ENCODE data around the gene FCHO2.

DNA sequence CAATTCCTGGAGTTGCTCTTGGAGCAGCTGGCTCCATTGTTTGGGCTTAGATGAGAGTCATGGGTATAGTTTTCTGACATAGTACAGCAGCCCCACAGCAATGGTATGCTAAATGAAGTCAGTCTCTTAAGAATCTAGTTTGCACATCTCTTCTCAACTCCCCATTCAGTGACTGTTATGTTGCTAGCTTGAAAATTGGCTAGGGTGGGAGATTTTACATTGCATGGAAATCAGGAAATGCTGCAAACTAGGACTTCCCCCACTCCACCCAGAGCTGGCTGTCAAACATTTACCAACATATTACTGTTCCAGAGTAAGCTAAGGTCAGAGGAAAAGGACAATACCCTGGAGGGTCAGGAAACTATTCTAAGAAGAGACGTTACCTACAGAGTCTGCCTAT is 17.6 kb upstream of the FCHO2 start:
- TF ChIP-seq, protein P1, sequence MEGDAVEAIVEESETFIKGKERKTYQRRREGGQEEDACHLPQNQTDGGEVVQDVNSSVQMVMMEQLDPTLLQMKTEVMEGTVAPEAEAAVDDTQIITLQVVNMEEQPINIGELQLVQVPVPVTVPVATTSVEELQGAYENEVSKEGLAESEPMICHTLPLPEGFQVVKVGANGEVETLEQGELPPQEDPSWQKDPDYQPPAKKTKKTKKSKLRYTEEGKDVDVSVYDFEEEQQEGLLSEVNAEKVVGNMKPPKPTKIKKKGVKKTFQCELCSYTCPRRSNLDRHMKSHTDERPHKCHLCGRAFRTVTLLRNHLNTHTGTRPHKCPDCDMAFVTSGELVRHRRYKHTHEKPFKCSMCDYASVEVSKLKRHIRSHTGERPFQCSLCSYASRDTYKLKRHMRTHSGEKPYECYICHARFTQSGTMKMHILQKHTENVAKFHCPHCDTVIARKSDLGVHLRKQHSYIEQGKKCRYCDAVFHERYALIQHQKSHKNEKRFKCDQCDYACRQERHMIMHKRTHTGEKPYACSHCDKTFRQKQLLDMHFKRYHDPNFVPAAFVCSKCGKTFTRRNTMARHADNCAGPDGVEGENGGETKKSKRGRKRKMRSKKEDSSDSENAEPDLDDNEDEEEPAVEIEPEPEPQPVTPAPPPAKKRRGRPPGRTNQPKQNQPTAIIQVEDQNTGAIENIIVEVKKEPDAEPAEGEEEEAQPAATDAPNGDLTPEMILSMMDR (IDR thresholded peaks at IDR 0.05): no peak
- no peak for TF ChIP-seq POLR2AphosphoS5 (IDR thresholded peaks at IDR 0.05; ENCODE audit: low read depth, low read length)
- TF ChIP-seq TCF7L2 (IDR thresholded peaks at IDR 0.05; ENCODE audit: low read depth, low read length): no peak
- TF ChIP-seq, protein P2, sequence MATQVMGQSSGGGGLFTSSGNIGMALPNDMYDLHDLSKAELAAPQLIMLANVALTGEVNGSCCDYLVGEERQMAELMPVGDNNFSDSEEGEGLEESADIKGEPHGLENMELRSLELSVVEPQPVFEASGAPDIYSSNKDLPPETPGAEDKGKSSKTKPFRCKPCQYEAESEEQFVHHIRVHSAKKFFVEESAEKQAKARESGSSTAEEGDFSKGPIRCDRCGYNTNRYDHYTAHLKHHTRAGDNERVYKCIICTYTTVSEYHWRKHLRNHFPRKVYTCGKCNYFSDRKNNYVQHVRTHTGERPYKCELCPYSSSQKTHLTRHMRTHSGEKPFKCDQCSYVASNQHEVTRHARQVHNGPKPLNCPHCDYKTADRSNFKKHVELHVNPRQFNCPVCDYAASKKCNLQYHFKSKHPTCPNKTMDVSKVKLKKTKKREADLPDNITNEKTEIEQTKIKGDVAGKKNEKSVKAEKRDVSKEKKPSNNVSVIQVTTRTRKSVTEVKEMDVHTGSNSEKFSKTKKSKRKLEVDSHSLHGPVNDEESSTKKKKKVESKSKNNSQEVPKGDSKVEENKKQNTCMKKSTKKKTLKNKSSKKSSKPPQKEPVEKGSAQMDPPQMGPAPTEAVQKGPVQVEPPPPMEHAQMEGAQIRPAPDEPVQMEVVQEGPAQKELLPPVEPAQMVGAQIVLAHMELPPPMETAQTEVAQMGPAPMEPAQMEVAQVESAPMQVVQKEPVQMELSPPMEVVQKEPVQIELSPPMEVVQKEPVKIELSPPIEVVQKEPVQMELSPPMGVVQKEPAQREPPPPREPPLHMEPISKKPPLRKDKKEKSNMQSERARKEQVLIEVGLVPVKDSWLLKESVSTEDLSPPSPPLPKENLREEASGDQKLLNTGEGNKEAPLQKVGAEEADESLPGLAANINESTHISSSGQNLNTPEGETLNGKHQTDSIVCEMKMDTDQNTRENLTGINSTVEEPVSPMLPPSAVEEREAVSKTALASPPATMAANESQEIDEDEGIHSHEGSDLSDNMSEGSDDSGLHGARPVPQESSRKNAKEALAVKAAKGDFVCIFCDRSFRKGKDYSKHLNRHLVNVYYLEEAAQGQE (IDR thresholded peaks at IDR 0.05; ENCODE audit: insufficient read depth in 1 of 2, low read depth in 2 of 2, low read length in 1 of 2): no peak

Data from Panc1 (cell line).